Measurements from ENCODE around the gene FOXP1. TPM values are rescaled to one million over a fixed set of nuclear protein-coding genes. Genes with fewer than 3 reads are reported as not detected.

FOXP1 gene
- total RNA-seq, 1 experiment from 2014 or later, result 75.3 TPM

DNA sequence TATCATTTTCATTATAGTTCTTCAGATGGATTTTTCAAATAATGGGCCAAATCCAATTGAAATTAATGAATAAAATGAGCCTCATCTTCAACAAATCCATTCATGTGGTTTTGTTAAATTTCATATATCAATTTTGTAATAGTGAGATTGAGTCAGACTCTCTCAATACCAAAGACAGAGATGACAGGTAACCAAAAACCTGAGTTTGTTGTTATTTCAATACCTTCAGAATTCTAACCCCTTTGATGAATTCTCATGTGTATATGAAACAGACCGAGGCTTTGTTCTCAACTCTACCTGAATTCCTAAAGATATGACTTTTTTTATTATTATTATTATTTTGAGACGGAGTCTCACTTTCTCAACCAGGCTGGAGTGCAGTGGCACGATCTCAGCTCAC lies 92.8 kb downstream of the FOXP1 start:
- Histone ChIP-seq H3K23ac (ENCODE audit: insufficient read length, low read depth, low read length) (no peak overlapping the region), H4K5ac (ENCODE audit: insufficient read length, low read depth, low read length) (no peak overlapping the region), H2BK5ac (ENCODE audit: insufficient read length, low read length) (no peak overlapping the region), H3K56ac (ENCODE audit: insufficient read length, low read depth, low read length) (no peak overlapping the region), H3K9me3 (ENCODE audit: control insufficient read depth, low read depth, low read length) (no peaks in the 10 kb centered on the region), H2BK12ac (ENCODE audit: insufficient read length, low read depth, low read length) (no peak overlapping the region), H3K27me3 (ENCODE audit: insufficient read depth, low read length) (no peaks in the 10 kb centered on the region), H4K20me1 (ENCODE audit: control insufficient read depth, insufficient read depth, insufficient read length) (no peaks in the 10 kb centered on the region), H3K79me1 (ENCODE audit: insufficient read depth, low read depth, low read length, poor library complexity, severe bottlenecking) (no peaks in the 10 kb centered on the region), H3T11ph (ENCODE audit: low read length) (no peak overlapping the region), H2AK5ac (ENCODE audit: insufficient read length, low read length) (no peak overlapping the region), H3K4me1 (ENCODE audit: insufficient read depth, low read length) (peaks cover 5% of the 10 kb centered on the region; the same call in 1 of the 2 replicates), H4K8ac (replicated peaks; ENCODE audit: insufficient read length, low read depth, low read length) (no peak overlapping the region), H3K27ac (ENCODE audit: insufficient read length, low read depth, low read length) (no peak overlapping the region), H3K9ac (ENCODE audit: extremely low read depth, insufficient read length, low read length) (no peak overlapping the region), H3K79me2 (ENCODE audit: insufficient read depth, low read length) (no peaks in the 10 kb centered on the region), H3K23me2 (ENCODE audit: insufficient read length, low read depth, low read length, poor library complexity, severe bottlenecking) (no peaks in the 10 kb centered on the region), H3K18ac (ENCODE audit: insufficient read length, low read depth, low read length) (no peak overlapping the region), H4K91ac (ENCODE audit: insufficient read length, low read depth, low read length) (no peak overlapping the region), H3K4ac (ENCODE audit: low read depth, low read length) (no peak overlapping the region), H2BK20ac (ENCODE audit: low read depth, low read length, poor library complexity, severe bottlenecking) (no peak overlapping the region), H2AFZ (ENCODE audit: low read length) (no peak overlapping the region), H2BK15ac (ENCODE audit: low read depth, low read length) (no peak overlapping the region), H2BK120ac (ENCODE audit: low read depth, low read length, poor library complexity, severe bottlenecking) (no peak overlapping the region), H3K14ac (ENCODE audit: insufficient read depth, low read length) (no peak overlapping the region), H3K4me2 (ENCODE audit: insufficient read depth, insufficient read length, low read length) (no peak overlapping the region)
- DNase-seq, result no peak
- Mint-ChIP-seq H3K27me3 (ENCODE audit: low read depth) (no peaks in the 10 kb centered on the region), H3K4me3 (no peak overlapping the region), H3K27ac (no peak overlapping the region), H3K4me1 (peaks cover 21 to 26% of the 10 kb centered on the region in 2 experiments), H3K36me3 (ENCODE audit: insufficient read depth in 1 of 3, low read depth in 3 of 3) (peaks cover 19 to 31% (median 25%) of the 10 kb centered on the region in 3 experiments), H3K9me3 (peaks cover 5 to 12% of the 10 kb centered on the region in 2 experiments)
- no CpG with 5 or more reads among the region's 3 CpGs for WGBS (ENCODE audit: extremely low coverage, insufficient read length, low lambda C conversion rate)
- TF ChIP-seq, protein P1, sequence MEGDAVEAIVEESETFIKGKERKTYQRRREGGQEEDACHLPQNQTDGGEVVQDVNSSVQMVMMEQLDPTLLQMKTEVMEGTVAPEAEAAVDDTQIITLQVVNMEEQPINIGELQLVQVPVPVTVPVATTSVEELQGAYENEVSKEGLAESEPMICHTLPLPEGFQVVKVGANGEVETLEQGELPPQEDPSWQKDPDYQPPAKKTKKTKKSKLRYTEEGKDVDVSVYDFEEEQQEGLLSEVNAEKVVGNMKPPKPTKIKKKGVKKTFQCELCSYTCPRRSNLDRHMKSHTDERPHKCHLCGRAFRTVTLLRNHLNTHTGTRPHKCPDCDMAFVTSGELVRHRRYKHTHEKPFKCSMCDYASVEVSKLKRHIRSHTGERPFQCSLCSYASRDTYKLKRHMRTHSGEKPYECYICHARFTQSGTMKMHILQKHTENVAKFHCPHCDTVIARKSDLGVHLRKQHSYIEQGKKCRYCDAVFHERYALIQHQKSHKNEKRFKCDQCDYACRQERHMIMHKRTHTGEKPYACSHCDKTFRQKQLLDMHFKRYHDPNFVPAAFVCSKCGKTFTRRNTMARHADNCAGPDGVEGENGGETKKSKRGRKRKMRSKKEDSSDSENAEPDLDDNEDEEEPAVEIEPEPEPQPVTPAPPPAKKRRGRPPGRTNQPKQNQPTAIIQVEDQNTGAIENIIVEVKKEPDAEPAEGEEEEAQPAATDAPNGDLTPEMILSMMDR (conservative IDR thresholded peaks at IDR 0.05), result no peak

Measured in H9 (cell line).